ENCODE results near the gene ZXDC.

ZXDC gene

GRCh38 chr3:126469479-126469878 lies 6.2 kb downstream of the ZXDC start:
- DNase-seq, result peak; percentile 3

- peak; percentile 71 for DNase-seq
Observed at GRCh38 chr3:126468028-126468891, 7.4 kb downstream of the ZXDC start.

GRCh38 chr3:126467611-126467955 lies 8.1 kb downstream of the ZXDC start:
- DNase-seq, result no peak

- peak; percentile 21 for DNase-seq
Observed at GRCh38 chr3:126466886-126467610, 8.6 kb downstream of the ZXDC start.

GRCh38 chr3:126465928-126466544 lies 9.7 kb downstream of the ZXDC start:
- DNase-seq, result peak; percentile 80

GRCh38 chr3:126464997-126465396 lies 10.7 kb downstream of the ZXDC start:
- DNase-seq, result no peak

- DNase-seq, result peak; percentile 45
Observed at GRCh38 chr3:126464494-126464893, 11.2 kb downstream of the ZXDC start.

- DNase-seq, result no peak
Observed at GRCh38 chr3:126464093-126464492, 11.6 kb downstream of the ZXDC start.

GRCh38 chr3:126463521-126463920 lies 12.2 kb downstream of the ZXDC start:
- DNase-seq, result no peak

GRCh38 chr3:126461450-126462070 lies 14.1 kb downstream of the ZXDC start:
- DNase-seq, result no peak

- DNase-seq, result no peak
Observed at GRCh38 chr3:126460381-126460780, 15.3 kb downstream of the ZXDC start.

- no peak for DNase-seq
Observed at GRCh38 chr3:126459763-126460127, 15.9 kb downstream of the ZXDC start.

GRCh38 chr3:126459111-126459762 lies 16.5 kb downstream of the ZXDC start:
- no peak for DNase-seq

GRCh38 chr3:126456766-126457388 lies 18.8 kb downstream of the ZXDC start:
- DNase-seq, result no peak

- DNase-seq, result no peak
Observed at GRCh38 chr3:126456211-126456610, 19.5 kb downstream of the ZXDC start.

- no peak for DNase-seq
Observed at GRCh38 chr3:126454437-126455198, 21.1 kb downstream of the ZXDC start.

- no peak for DNase-seq
Observed at GRCh38 chr3:126454025-126454424, 21.7 kb downstream of the ZXDC start.

GRCh38 chr3:126452213-126452612 lies 23.5 kb downstream of the ZXDC start:
- no peak for DNase-seq

- no peak for DNase-seq
Observed at GRCh38 chr3:126451511-126451910, 24.2 kb downstream of the ZXDC start.

- no peak for DNase-seq
Observed at GRCh38 chr3:126450744-126451143, 24.9 kb downstream of the ZXDC start.

- DNase-seq, result no peak
Observed at GRCh38 chr3:126450219-126450618, 25.5 kb downstream of the ZXDC start.

- no peak for DNase-seq
Observed at GRCh38 chr3:126449621-126450051, 26.1 kb downstream of the ZXDC start.
